GM10266 (cell line): ENCODE measurements around the gene MACROD1.

Source experiments
- DNase-seq: peaks from one replicate; pipeline ENCODE4 v3.0.0; 2012; ENCODE audit errors: extremely low spot score
- CTCF ChIP-seq: IDR thresholded peaks from 2 replicates; pipeline ENCODE4 v1.5.1; 2012; ENCODE audit warnings: mild to moderate bottlenecking, low read depth; ENCODE audit not compliant: control insufficient read depth, insufficient read depth; ENCODE audit errors: missing control alignments

Gene MACROD1

GRCh38 chr11:64127267-64128072, 38.4 kb downstream of the MACROD1 start:
- DNase-seq = no peak
- TF ChIP-seq CTCF = no peak

GRCh38 chr11:64126796-64127195, 39.1 kb downstream of the MACROD1 start:
- DNase-seq = no peak
- no peak for TF ChIP-seq CTCF

- TF ChIP-seq CTCF = no peak
Measured at GRCh38 chr11:64126371-64126770, 39.5 kb downstream of the MACROD1 start.

GRCh38 chr11:64125676-64126075, 40.2 kb downstream of the MACROD1 start:
- TF ChIP-seq CTCF = no peak
- DNase-seq = no peak

More at GRCh38 chr11:64126371-64126770, 39.5 kb downstream of the MACROD1 start:
- no peak for DNase-seq

- no peak for TF ChIP-seq CTCF
- no peak for DNase-seq
Measured at GRCh38 chr11:64124147-64124546, 41.8 kb downstream of the MACROD1 start.

- no peak for DNase-seq
- TF ChIP-seq CTCF = no peak
Measured at GRCh38 chr11:64123679-64124078, 42.2 kb downstream of the MACROD1 start.
